ENCODE results near the gene ENPP3.

DNA sequence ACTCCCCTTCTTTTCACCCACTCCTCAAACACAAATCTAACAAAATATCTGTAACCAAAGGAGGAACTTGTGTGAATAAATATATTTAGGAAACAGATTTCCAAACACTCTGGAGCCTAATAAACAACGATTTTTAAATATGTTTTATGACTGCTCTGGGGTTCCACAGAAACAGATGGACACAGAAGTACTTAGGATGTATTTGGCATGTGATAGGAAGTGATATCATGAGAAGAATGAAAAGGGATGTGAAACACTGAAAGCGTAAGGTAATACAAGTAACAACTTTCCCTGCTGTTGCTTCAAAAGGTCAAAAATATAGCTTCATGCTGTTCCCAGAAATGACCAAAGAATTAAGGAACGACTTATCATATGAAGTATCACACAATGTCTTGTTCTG lies 144.6 kb downstream of the ENPP3 start:
- TF ChIP-seq TAF1 (IDR thresholded peaks at IDR 0.05; ENCODE audit: borderline replicate concordance, low read depth, low read length) (no peak), POLR2AphosphoS5 (IDR thresholded peaks at IDR 0.05; ENCODE audit: low read depth, low read length) (no peak)
